NB4 (cell line): Measurements from ENCODE around the gene FIS1.

Experiments used
- MYC ChIP-seq: IDR thresholded peaks from 2 replicates; pipeline ENCODE4 v1.6.1; 2011; ENCODE audit warnings: low read depth, low read length
- POLR2A ChIP-seq: IDR thresholded peaks from 2 replicates; pipeline ENCODE4 v1.6.1; 2011; ENCODE audit warnings: mild to moderate bottlenecking; ENCODE audit not compliant: insufficient read length; ENCODE audit errors: extremely low read depth
- TF ChIP-seq, protein P1 (sequence below): IDR thresholded peaks from one replicate; pipeline ENCODE4 v1.5.1; 2012; ENCODE audit warnings: low read depth, low read length

- TF ChIP-seq, protein P1, sequence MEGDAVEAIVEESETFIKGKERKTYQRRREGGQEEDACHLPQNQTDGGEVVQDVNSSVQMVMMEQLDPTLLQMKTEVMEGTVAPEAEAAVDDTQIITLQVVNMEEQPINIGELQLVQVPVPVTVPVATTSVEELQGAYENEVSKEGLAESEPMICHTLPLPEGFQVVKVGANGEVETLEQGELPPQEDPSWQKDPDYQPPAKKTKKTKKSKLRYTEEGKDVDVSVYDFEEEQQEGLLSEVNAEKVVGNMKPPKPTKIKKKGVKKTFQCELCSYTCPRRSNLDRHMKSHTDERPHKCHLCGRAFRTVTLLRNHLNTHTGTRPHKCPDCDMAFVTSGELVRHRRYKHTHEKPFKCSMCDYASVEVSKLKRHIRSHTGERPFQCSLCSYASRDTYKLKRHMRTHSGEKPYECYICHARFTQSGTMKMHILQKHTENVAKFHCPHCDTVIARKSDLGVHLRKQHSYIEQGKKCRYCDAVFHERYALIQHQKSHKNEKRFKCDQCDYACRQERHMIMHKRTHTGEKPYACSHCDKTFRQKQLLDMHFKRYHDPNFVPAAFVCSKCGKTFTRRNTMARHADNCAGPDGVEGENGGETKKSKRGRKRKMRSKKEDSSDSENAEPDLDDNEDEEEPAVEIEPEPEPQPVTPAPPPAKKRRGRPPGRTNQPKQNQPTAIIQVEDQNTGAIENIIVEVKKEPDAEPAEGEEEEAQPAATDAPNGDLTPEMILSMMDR, result no peak
- TF ChIP-seq POLR2A (no peak), MYC (no peak)
Measured at GRCh38 chr7:101220295-101220694, 24.6 kb downstream of the FIS1 start.
